Thoracic aorta (tissue), 2 donors: ENCODE measurements around the gene STAMBP. TPM values are rescaled to one million over a fixed set of nuclear protein-coding genes. Genes with fewer than 3 reads are reported as not detected.
"Not testable (repeated sequence)": the region's sequence is repeated elsewhere in the genome, so short reads cannot be mapped to it uniquely, and the experiment has no call there.

ENCODE experiments used
- ATAC-seq: fragments of 150-250 bp; one replicate; pipeline ENCODE4 v1.8.0; 2017; ENCODE audit warnings: low read depth; ENCODE audit not compliant: insufficient number of reproducible peaks, low FRiP score
- DNase-seq: peaks from one replicate; pipeline ENCODE4 v3.0.0-alpha.2; 2020; ENCODE audit warnings: low spot score
- H3K27ac ChIP-seq, 2 donors: fragments of 200-600 bp; sonication (generic); 1 replicate in 1 of 2; 2 replicates in 1 of 2; pipeline ENCODE4 v1.5.1; 2016; ENCODE audit warnings: mild to moderate bottlenecking in 2 of 2, moderate library complexity in 2 of 2
- H3K27me3 ChIP-seq: fragments of 200-600 bp; sonication (generic); replicated peaks from 2 replicates; pipeline ENCODE4 v1.6.0; 2016; ENCODE audit warnings: mild to moderate bottlenecking; ENCODE audit not compliant: insufficient read depth
- H3K36me3 ChIP-seq: fragments of 200-600 bp; sonication (generic); one replicate; pipeline ENCODE4 v1.5.1; 2016
- H3K4me1 ChIP-seq, 2 donors: fragments of 200-600 bp; sonication (generic); 1 replicate in 1 of 2; 2 replicates in 1 of 2; pipeline versions ENCODE4 v1.5.1 to v1.6.0; 2016; ENCODE audit warnings: low read depth in 2 of 2, mild to moderate bottlenecking in 1 of 2; ENCODE audit not compliant: control insufficient read depth in 1 of 2
- H3K4me3 ChIP-seq: fragments of 200-600 bp; sonication (generic); 2 replicates; pipeline ENCODE4 v1.5.1; 2016; ENCODE audit warnings: mild to moderate bottlenecking
- H3K9me3 ChIP-seq: fragments of 200-600 bp; sonication (generic); 2 replicates; pipeline ENCODE4 v1.5.1; 2016
- total RNA-seq, 2 donors: library from RNA; depleted of rRNA; stranded (reverse); fragments of >200 nt; gene quantifications; one replicate each; pipeline versions ENCODE4 v1.1.0 to v1.2.3, GENCODE V29; 2016
- TF ChIP-seq, protein P1 (sequence below): fragments of 200-600 bp; sonication (generic); IDR thresholded peaks from one replicate; pipeline ENCODE4 v1.5.1; 2019; ENCODE audit warnings: antibody characterized with exemption

STAMBP gene
- total RNA-seq, 2 donors from 2014 or later: 23.8 to 34.4 TPM

DNA sequence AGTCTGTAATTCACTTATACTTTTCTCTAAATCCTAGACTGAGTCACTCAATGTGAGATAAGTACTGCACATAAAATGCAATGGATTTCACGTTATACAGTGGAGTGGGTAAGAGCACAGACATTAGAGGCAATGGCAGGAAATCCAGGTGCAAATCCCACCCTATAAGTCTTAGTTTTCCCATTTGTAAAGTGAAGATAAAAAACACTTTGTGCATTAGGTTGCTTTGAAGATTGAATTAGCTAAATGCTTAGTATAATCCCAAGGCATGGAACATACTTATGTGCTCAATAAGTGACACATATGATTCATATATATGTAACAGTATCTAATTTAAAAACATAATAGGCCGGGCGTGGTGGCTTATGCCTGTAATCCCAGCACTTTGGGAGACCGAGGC is 74.6 kb downstream of the STAMBP start:
- no peak overlapping the region for H3K4me3 ChIP-seq
- H3K9me3 ChIP-seq: no peaks in the 10 kb centered on the region
- H3K4me1 ChIP-seq: peaks cover 0 to 28% of the 10 kb centered on the region in 2 donors
- no peak overlapping the region for H3K27ac ChIP-seq
- H3K36me3 ChIP-seq: peaks cover 13% of the 10 kb centered on the region
- no peak for ATAC-seq
- TF ChIP-seq, protein P1, sequence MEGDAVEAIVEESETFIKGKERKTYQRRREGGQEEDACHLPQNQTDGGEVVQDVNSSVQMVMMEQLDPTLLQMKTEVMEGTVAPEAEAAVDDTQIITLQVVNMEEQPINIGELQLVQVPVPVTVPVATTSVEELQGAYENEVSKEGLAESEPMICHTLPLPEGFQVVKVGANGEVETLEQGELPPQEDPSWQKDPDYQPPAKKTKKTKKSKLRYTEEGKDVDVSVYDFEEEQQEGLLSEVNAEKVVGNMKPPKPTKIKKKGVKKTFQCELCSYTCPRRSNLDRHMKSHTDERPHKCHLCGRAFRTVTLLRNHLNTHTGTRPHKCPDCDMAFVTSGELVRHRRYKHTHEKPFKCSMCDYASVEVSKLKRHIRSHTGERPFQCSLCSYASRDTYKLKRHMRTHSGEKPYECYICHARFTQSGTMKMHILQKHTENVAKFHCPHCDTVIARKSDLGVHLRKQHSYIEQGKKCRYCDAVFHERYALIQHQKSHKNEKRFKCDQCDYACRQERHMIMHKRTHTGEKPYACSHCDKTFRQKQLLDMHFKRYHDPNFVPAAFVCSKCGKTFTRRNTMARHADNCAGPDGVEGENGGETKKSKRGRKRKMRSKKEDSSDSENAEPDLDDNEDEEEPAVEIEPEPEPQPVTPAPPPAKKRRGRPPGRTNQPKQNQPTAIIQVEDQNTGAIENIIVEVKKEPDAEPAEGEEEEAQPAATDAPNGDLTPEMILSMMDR: no peak
- no peaks in the 10 kb centered on the region for H3K27me3 ChIP-seq
- no peak for DNase-seq

DNA sequence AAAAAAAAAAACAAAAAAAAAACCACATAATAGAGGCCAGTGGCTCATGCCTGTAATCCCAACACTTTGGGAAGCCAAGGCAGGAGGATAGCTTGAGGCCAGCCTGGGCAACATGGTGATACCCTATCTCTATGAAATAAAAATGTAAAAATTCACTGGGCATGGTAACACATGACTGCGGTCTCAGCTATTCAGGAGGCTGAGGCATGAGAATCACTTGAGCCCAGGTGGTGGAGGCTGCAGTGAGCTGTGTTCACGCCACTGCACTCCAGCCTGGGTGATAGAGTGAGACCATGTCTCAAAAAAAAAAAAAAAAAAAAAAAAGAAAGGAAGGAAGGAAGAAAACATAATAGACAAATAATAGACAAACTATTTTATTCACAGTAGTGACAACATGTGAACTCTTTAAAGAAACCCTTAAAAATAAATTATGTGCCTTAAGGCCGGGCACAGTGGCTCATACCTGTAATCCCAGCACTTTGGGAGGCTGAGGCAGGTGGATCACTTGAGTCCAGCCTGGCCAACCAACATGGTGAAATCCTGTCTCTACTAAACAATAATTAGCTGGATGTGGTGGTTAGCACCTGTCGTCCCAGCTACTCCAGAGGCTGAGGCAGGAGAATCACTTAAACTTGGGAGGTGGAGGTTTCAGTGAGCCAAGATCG is 75.3 kb downstream of the STAMBP start:
- H3K27ac ChIP-seq, H3K27me3 ChIP-seq, DNase-seq, H3K9me3 ChIP-seq, H3K4me3 ChIP-seq, ATAC-seq: not testable (repeated sequence)
- Histone ChIP-seq H3K36me3 (peaks cover 21% of the 10 kb centered on the region), H3K4me1 (peaks cover 0 to 26% of the 10 kb centered on the region in 2 donors)

DNA sequence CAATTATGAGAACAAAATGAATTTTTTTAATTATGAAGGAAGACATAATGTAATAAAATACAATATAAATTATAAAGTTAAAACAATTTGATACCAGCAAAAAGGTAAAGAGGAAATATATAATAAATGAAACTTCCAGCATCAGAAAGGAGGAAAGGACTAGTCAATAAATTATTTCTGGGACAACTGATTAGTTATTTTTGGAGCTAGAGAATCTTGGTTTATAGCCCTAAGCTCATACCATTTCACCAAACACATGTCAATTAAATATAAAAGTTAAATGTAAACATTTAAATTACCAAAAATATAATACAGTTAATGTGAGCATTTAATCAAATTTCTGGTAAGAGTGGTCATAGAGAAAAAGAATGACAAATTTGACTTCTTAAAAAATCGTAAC is 76.2 kb downstream of the STAMBP start:
- Histone ChIP-seq H3K4me3 (no peak overlapping the region), H3K36me3 (peaks cover 29% of the 10 kb centered on the region), H3K27me3 (no peaks in the 10 kb centered on the region), H3K4me1 (peaks cover 0 to 17% of the 10 kb centered on the region in 2 donors), H3K27ac (no peak overlapping the region), H3K9me3 (no peaks in the 10 kb centered on the region)
- ATAC-seq: no peak
- TF ChIP-seq, protein P1: no peak
- no peak for DNase-seq

DNA sequence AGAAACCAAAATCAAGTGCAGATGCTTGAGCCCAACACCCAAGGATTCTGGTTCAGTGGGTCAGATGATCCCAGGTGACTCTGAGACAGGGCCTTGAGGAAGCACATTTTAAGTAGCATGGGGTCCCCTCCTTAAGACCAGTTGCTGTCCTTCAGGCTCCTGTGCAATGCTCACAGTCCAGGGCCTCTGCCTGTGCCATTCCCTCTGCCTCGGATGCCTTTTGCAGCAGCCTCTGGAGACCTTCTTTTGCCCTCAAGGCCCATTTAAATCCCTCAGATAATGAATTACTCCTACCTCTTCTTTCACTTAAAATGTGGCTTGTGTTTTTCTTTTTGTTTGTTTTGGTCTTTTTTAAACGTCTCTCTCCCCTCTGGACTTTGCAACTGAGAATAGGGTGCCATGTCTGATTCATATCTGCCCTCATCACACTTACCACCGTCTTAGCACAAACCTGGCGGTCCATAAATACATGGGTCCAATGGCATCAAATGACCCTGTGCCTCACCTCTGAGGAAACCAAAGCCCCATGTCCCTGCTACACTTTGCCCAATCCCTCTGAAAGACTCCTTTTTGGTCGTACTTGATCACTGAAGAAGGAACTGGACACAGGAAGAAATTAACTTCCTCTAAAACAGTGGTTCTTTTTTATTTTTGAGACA is 78.2 kb downstream of the STAMBP start:
- no peak for DNase-seq

DNA sequence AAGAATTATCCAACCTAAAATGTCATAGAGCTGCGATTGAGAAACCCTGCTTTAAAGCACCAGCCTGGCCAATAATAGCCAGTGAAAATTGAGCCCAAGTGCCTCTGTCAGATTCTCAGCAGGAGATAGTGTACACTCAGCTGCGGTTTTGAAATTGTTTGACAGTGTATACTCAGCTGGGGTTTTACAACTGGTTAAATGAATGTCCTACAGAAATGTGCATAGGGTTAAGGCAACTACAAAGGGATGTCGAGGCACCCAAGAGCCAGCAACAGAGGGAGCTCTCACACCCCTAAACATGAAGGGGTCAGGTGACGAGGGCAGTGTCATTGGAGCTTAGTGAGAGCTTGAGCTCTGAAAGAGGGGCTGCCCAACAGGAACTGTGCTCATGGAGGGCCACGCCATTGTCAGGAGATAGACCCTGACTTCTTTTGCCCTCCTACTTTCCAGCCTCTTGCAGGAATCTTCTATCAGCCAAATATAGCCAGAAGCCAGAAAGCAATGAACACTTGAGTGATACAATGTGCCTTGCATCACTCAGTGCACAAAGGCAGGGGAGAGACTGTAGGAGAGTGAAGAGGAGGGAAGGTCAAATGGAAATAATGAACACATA is 79.2 kb downstream of the STAMBP start:
- Histone ChIP-seq H3K4me1 (no peaks in the 10 kb centered on the region), H3K27me3 (no peaks in the 10 kb centered on the region), H3K36me3 (peaks cover 33% of the 10 kb centered on the region), H3K4me3 (no peak overlapping the region), H3K27ac (no peak overlapping the region), H3K9me3 (no peaks in the 10 kb centered on the region)
- DNase-seq: no peak
- TF ChIP-seq, protein P1: no peak
- ATAC-seq: no peak

More for the DNA sequence above, 78.2 kb downstream of the STAMBP start:
- ATAC-seq: no peak
- no peaks in the 10 kb centered on the region for H3K27me3 ChIP-seq
- peaks cover 31% of the 10 kb centered on the region for H3K36me3 ChIP-seq
- no peaks in the 10 kb centered on the region for H3K4me1 ChIP-seq
- TF ChIP-seq, protein P1: no peak
- no peaks in the 10 kb centered on the region for H3K9me3 ChIP-seq
- H3K27ac ChIP-seq: no peak overlapping the region
- H3K4me3 ChIP-seq: no peak overlapping the region
